Caki2 (cell line): ENCODE measurements around the gene GJC2. TPM values are rescaled to one million over a fixed set of nuclear protein-coding genes. Genes with fewer than 3 reads are reported as not detected.
"Not testable (repeated sequence)": the region's sequence is repeated elsewhere in the genome, so short reads cannot be mapped to it uniquely, and the experiment has no call there.

Experiments used
- DNase-seq: peaks from one replicate; pipeline ENCODE4 v3.0.0-alpha.2; 2015; ENCODE audit warnings: low read depth
- in situ Hi-C: cut with HindIII; loops from 2 replicates; pipeline ENCODE4 v1.10.0; 2016; ENCODE audit warnings: low sequenced_read_pairs, low pct_unique_long_range_greater_than_20kb, mixed read lengths
- total RNA-seq: library from RNA; depleted of rRNA; stranded (reverse); fragments of >200 nt; shearing (Covaris generic); gene quantifications from 2 replicates; pipeline ENCODE4 v1.2.3, GENCODE V29; 2014; ENCODE audit warnings: low replicate concordance

The GJC2 gene
- total RNA-seq, 1 experiment from 2014 or later: 0.10 TPM

GRCh38 chr1:228164561-228165371 lies 15.0 kb downstream of the GJC2 start:
- DNase-seq: no peak
- in situ Hi-C loops: no loop called here

GRCh38 chr1:228165372-228166169 lies 15.8 kb downstream of the GJC2 start, which contains the start of gene IBA57:
TSS of gene IBA57 (plus strand) at chr1:228165804. CDS start at chr1:228165817, 13 bp downstream.
- in situ Hi-C loops: no loop called here

GRCh38 chr1:228166170-228166936 lies 16.6 kb downstream of the GJC2 start:
- DNase-seq: peak; percentile 86

More at GRCh38 chr1:228165372-228166169, 15.8 kb downstream of the GJC2 start, which contains the start of gene IBA57:
- DNase-seq: peak; percentile 99

GRCh38 chr1:228168563-228169270 lies 19.0 kb downstream of the GJC2 start:
- no peak for DNase-seq
- in situ Hi-C loops: no loop called here

More at GRCh38 chr1:228166170-228166936, 16.6 kb downstream of the GJC2 start:
- in situ Hi-C loops: no loop called here

- DNase-seq: no peak
- in situ Hi-C loops: no loop called here
Observed at GRCh38 chr1:228169345-228169744, 19.6 kb downstream of the GJC2 start.

GRCh38 chr1:228170666-228171065 lies 20.9 kb downstream of the GJC2 start:
- in situ Hi-C loops: no loop called here
- DNase-seq: no peak

GRCh38 chr1:228171221-228171891 lies 21.6 kb downstream of the GJC2 start:
- in situ Hi-C loops: no loop called here
- DNase-seq: no peak

GRCh38 chr1:228172591-228173527 lies 23.1 kb downstream of the GJC2 start:
- in situ Hi-C loops: no loop called here
- no peak for DNase-seq

- DNase-seq: peak; percentile 47
Observed at GRCh38 chr1:228173528-228174481, 24.1 kb downstream of the GJC2 start.

GRCh38 chr1:228174482-228175315 lies 25.0 kb downstream of the GJC2 start:
- in situ Hi-C loops: no loop called here
- DNase-seq: peak; percentile 26

More at GRCh38 chr1:228173528-228174481, 24.1 kb downstream of the GJC2 start:
- in situ Hi-C loops: not testable (repeated sequence)

- in situ Hi-C loops: no loop called here
- DNase-seq: no peak
Observed at GRCh38 chr1:228175316-228176023, 25.7 kb downstream of the GJC2 start.

GRCh38 chr1:228176024-228176395 lies 26.3 kb downstream of the GJC2 start:
- DNase-seq: no peak
- in situ Hi-C loops: no loop called here

- in situ Hi-C loops: no loop called here
- no peak for DNase-seq
Observed at GRCh38 chr1:228176461-228177182, 26.9 kb downstream of the GJC2 start.

- in situ Hi-C loops: no loop called here
- no peak for DNase-seq
Observed at GRCh38 chr1:228177183-228177475, 27.4 kb downstream of the GJC2 start.
